Epithelial cell of prostate (primary cell): Measurements from ENCODE around the gene CPNE6.
A peak's percentile ranks its signal among the peaks of the same experiment; 100 is the strongest.

ENCODE experiments used
- DNase-seq: peaks from one replicate; pipeline ENCODE4 v3.0.0-alpha.2; 2011; ENCODE audit warnings: low read depth, low spot score
- H3K27ac ChIP-seq: fragments of 450-650 bp; 2 replicates; pipeline ENCODE4 v1.5.1; 2017; ENCODE audit warnings: mild to moderate bottlenecking

Gene CPNE6

GRCh38 chr14:24081739-24082211 is 10.4 kb downstream of the CPNE6 start:
- no peak overlapping the region for H3K27ac ChIP-seq

GRCh38 chr14:24082411-24083080 is 11.2 kb downstream of the CPNE6 start:
- no peak overlapping the region for H3K27ac ChIP-seq
- no peak for DNase-seq

More at GRCh38 chr14:24081739-24082211, 10.4 kb downstream of the CPNE6 start:
- DNase-seq, result no peak

- H3K27ac ChIP-seq, result no peak overlapping the region
- DNase-seq, result no peak
Observed at GRCh38 chr14:24083462-24083861, 12.1 kb downstream of the CPNE6 start.

DNA sequence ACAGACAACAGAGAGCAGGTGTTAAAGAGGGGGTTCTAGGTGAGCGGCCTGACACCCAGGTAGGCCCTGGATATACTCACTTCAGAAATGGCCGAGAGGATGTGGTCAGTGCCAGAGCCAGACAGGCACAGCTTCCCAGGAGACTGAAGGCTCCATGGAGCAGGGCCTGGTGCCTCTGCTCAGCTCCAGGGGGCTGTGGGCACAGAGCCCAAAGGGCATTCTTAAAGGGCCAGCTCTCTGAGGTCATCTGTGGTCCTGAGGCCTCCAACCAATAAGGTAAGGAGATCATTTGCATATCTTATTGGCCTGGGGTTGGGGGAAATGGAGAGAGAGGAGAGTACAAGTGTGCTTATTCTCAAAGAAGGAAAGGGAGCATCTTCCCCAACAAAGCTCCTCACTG is 13.1 kb downstream of the CPNE6 start:
- no peak for DNase-seq
- H3K27ac ChIP-seq, result no peak overlapping the region

- no peak for DNase-seq
- H3K27ac ChIP-seq, result no peak overlapping the region
Observed at GRCh38 chr14:24085215-24085614, 13.9 kb downstream of the CPNE6 start.

DNA sequence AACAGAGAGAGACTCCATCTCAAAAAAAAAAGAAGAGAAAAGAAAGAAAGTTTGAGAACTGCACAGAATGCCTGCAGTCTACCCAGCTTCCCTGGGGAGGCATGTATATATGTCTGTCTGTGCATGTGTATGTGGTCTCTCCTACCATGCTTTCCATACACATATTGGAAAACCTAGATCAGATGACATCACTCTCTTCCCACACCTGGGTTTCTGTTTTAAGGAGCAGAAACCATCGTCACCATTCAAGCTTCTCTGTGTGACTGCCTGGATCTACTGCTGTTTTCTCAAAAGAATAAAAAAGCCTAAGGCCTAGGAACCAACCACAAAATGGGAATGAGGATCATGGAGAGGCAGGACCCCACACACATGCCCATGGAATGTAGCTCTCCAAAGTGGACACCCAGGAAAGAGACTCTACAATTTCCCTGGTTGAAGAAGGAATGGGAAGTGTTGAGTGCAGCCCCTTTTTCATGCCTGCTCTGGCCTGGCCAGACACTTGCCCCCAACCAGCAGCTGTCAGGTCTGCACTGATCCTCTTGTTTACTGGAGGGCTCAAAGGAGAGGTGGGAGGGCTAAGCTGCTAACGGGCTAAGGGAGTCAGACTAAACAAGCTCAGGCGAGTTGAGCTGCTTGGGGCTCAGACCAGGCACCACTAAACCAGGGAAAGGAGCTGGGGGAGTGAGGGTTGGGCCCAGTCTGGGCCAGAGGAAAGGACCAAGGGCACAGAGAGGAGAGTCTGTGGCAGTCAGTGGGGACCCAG is 15.0 kb downstream of the CPNE6 start:
- no peak overlapping the region for H3K27ac ChIP-seq
- no peak for DNase-seq

GRCh38 chr14:24087004-24087403 is 15.6 kb downstream of the CPNE6 start:
- DNase-seq, result no peak

GRCh38 chr14:24088095-24088494 is 16.7 kb downstream of the CPNE6 start:
- H3K27ac ChIP-seq, result no peak overlapping the region
- no peak for DNase-seq

More at GRCh38 chr14:24087004-24087403, 15.6 kb downstream of the CPNE6 start:
- no peak overlapping the region for H3K27ac ChIP-seq

- no peak for DNase-seq
- H3K27ac ChIP-seq, result no peak overlapping the region
Observed at GRCh38 chr14:24089890-24090289, 18.5 kb downstream of the CPNE6 start.

- no peak for DNase-seq
- no peak overlapping the region for H3K27ac ChIP-seq
Observed at GRCh38 chr14:24092110-24092504, 20.7 kb downstream of the CPNE6 start.

DNA sequence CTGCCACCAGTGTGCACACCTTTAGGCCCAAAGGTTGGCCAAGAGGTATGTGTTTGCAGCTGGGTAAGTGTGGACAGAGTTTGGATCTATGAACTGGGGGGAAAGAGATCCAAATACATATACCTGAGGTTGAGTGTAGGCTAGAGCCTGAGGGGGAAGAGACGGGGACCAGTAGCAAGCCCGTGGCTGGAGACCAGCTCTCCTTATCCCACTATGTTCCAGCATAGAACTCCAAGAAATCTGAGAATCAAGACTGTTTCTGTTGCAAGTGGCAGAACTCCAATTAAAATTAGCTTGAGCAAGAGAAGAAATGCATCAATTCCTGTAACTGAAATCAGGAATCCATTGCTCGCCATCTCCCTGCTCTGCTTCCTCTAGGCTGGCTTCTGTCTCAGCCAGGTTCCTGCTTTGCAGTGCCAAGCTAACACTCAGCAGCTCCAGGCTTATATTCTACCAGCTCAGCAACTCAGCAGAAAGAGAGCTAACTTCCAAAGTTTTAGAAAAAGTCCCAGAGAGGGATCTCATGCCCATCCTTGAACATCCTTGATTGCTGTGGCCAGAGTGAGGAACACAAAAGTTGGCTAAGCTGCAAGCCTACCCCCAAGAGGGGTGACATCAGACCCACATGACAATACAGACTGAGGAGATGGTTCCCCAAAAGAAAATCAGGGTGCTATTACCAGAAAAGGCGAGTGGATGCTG is 21.3 kb downstream of the CPNE6 start:
- peak overlapping the region; percentile 82 for H3K27ac ChIP-seq
- DNase-seq, result no peak

GRCh38 chr14:24093207-24093900 is 22.0 kb downstream of the CPNE6 start:
- DNase-seq, result no peak

GRCh38 chr14:24093901-24094840 is 22.8 kb downstream of the CPNE6 start, which contains the start of gene PCK2:
Gene PCK2, plus strand, starts transcription at chr14:24094311. Its CDS starts 95 bp downstream, at chr14:24094406.
- DNase-seq, result no peak
- peak within 1 kb of the TSS; percentile 82 for H3K27ac ChIP-seq

More at GRCh38 chr14:24093207-24093900, 22.0 kb downstream of the CPNE6 start:
- peak overlapping the region; percentile 82 for H3K27ac ChIP-seq

- peak overlapping the region; percentile 82 for H3K27ac ChIP-seq
- DNase-seq, result no peak
Observed at GRCh38 chr14:24094841-24095270, 23.5 kb downstream of the CPNE6 start.

GRCh38 chr14:24095271-24096068 is 24.1 kb downstream of the CPNE6 start:
- H3K27ac ChIP-seq, result peak overlapping the region; percentile 82
- DNase-seq, result no peak

- H3K27ac ChIP-seq, result no peak overlapping the region
- no peak for DNase-seq
Observed at GRCh38 chr14:24096545-24097181, 25.3 kb downstream of the CPNE6 start.

DNA sequence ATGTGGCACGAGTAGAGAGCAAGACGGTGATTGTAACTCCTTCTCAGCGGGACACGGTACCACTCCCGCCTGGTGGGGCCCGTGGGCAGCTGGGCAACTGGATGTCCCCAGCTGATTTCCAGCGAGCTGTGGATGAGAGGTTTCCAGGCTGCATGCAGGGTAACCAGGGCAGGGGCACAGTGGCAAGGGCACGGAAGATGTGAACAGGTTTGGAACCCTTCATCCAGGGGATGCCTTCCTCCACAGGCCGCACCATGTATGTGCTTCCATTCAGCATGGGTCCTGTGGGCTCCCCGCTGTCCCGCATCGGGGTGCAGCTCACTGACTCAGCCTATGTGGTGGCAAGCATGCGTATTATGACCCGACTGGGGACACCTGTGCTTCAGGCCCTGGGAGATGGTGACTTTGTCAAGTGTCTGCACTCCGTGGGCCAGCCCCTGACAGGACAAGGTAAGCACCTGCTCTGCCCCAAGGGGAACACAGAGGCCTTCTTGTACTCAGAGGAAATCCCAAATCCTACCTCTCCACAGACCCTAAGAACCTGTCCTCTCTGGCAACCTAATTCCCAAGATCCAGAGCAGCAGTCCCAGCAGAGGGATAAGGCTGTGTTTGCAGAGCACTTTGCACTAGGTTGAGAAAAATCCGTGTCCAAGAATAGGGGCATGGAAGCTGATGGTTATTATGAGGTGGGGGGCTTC is 27.0 kb downstream of the CPNE6 start:
- DNase-seq, result no peak
- no peak overlapping the region for H3K27ac ChIP-seq
